Ectodermal cell (in vitro differentiated cells): Measurements from ENCODE around the gene PROK2.

ENCODE experiments used
- H3K27ac ChIP-seq: 2 replicates; pipeline ENCODE4 v1.7.0; 2013; ENCODE audit warnings: mild to moderate bottlenecking, low read depth, low read length; ENCODE audit not compliant: insufficient read depth, poor library complexity, severe bottlenecking
- H3K27me3 ChIP-seq: 2 replicates; pipeline ENCODE4 v1.7.0; 2013; ENCODE audit warnings: mild to moderate bottlenecking, low read length; ENCODE audit not compliant: insufficient read depth, control insufficient read depth, poor library complexity, severe bottlenecking
- H3K36me3 ChIP-seq: one replicate; pipeline ENCODE4 v1.7.0; 2013; ENCODE audit warnings: low read length; ENCODE audit not compliant: control insufficient read depth, insufficient read depth
- H3K4me1 ChIP-seq: one replicate; pipeline ENCODE4 v1.7.0; 2013; ENCODE audit warnings: low read length; ENCODE audit not compliant: control insufficient read depth, insufficient read depth
- H3K4me3 ChIP-seq: 2 replicates; pipeline ENCODE4 v1.7.0; 2013; ENCODE audit warnings: low read depth, low read length, control low read depth; ENCODE audit not compliant: insufficient read depth
- H3K9me3 ChIP-seq: 2 replicates; pipeline ENCODE4 v1.7.0; 2013; ENCODE audit warnings: mild to moderate bottlenecking, low read length, moderate library complexity; ENCODE audit not compliant: control insufficient read depth
- WGBS, 2 experiments: methylation state at CpG; one replicate each; pipeline ENCODE4 v1.1.7; 2013; ENCODE audit warnings: missing lambda C conversion rate in 2 of 2; 5-methylcytosine and 5-hydroxymethylcytosine counted together

The PROK2 gene

DNA sequence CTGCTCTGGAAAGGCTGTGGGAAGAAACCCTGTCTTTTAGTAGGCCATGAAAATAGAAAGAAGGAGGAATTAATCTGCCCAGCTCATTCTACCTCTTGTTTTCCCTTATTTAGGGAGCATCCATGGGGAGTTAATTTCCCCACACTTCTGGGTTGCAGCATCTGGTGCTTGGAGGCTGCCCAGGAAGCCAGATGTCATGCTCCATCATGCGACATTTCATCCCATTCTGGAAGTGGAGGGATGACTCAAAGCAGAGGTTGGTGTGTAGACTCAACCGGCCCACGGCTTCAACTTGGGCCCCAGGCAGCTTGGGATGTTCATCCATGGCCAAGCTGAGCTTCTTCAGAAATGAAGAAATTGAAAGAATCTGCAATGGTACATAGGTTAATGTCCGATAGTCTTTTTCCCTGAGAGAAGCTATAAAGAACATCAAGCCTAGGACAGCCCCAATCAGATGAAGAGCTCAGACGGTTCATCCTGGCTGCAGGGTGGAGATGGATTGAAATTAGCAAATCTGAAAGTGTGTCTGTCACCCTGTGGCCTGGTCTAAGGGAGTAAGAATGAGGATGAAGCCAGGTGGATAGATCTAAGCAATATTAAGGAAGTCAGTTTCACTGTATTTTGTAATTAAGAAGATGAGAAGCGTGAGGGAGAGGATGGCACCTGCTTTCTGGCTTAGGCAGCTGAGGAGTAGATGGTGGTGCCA lies 24.5 kb upstream of the PROK2 start:
- WGBS, 2 experiments, result 95 to 97% methylated on average over 6 of the region's 6 CpGs
- Histone ChIP-seq H3K4me3 (no peak overlapping the region), H3K9me3 (no peaks in the 10 kb centered on the region), H3K4me1 (no peaks in the 10 kb centered on the region), H3K36me3 (no peaks in the 10 kb centered on the region), H3K27ac (no peak overlapping the region), H3K27me3 (peaks cover 17% of the 10 kb centered on the region)

GRCh38 chr3:71806736-71807135 lies 21.8 kb upstream of the PROK2 start:
- Histone ChIP-seq H3K27me3 (peaks cover 2% of the 10 kb centered on the region), H3K4me1 (peaks cover 5% of the 10 kb centered on the region), H3K36me3 (no peaks in the 10 kb centered on the region), H3K27ac (no peak overlapping the region), H3K4me3 (no peak overlapping the region), H3K9me3 (no peaks in the 10 kb centered on the region)
- 91 to 95% methylated on average over 3 of the region's 3 CpGs for WGBS, 2 experiments

GRCh38 chr3:71805691-71806090 lies 20.7 kb upstream of the PROK2 start:
- no peak overlapping the region for H3K4me3 ChIP-seq
- WGBS, 2 experiments, result 91 to 98% methylated on average over 2 of the region's 2 CpGs
- peaks cover 5% of the 10 kb centered on the region for H3K4me1 ChIP-seq
- no peaks in the 10 kb centered on the region for H3K36me3 ChIP-seq
- no peaks in the 10 kb centered on the region for H3K9me3 ChIP-seq
- H3K27me3 ChIP-seq, result no peaks in the 10 kb centered on the region
- H3K27ac ChIP-seq, result no peak overlapping the region

DNA sequence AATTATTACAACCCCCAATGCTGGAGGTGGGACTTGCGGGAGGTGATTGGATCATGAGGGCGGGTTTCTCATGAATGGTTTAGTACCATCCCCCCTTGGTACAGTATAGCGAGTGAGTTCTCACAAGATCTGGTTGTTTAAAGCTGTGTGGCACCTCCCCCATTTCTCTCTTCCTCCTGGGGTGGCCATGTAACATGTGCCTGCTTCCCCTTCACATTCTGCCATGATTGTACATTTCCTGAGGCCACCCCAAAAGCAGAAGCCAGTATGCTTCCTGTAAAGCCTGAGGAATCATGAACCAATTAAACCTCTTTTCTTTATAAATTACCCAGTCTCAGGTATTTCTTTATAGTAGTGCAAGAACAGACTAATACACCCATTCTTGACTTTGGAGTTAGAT lies 20.3 kb upstream of the PROK2 start:
- WGBS, 2 experiments, result 90 to 96% methylated on average over 3 of the region's 3 CpGs
- Histone ChIP-seq H3K36me3 (no peaks in the 10 kb centered on the region), H3K4me1 (peaks cover 5% of the 10 kb centered on the region), H3K27me3 (no peaks in the 10 kb centered on the region), H3K9me3 (no peaks in the 10 kb centered on the region), H3K4me3 (no peak overlapping the region), H3K27ac (no peak overlapping the region)

DNA sequence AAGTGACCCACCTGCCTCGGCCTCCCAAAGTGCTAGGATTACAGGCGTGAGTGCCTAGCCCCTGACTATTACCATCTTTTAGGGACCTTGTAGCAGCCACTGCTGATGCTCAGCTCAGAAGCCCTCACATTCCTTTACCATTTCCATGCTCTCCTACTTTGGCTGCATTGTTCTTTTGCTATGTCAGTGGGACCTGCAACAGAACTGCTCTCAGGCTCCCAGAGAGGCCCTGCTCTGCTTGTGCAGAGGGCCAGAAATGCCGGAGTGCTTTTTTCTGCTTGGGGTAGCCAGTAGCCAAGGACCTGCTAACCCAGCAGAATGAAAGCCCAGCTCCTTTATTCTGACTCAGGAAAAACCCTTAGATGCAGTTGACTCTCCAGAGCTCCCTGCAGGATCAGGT lies 18.3 kb upstream of the PROK2 start:
- H3K9me3 ChIP-seq, result no peaks in the 10 kb centered on the region
- H3K36me3 ChIP-seq, result no peaks in the 10 kb centered on the region
- no peak overlapping the region for H3K4me3 ChIP-seq
- WGBS, 2 experiments, result 83 to 88% methylated on average over 3 of the region's 3 CpGs
- no peak overlapping the region for H3K27ac ChIP-seq
- H3K4me1 ChIP-seq, result peaks cover 5% of the 10 kb centered on the region
- H3K27me3 ChIP-seq, result no peaks in the 10 kb centered on the region

- 95 to 100% methylated on average over 1 to 2 of the region's 2 CpGs for WGBS, 2 experiments
- Histone ChIP-seq H3K27ac (no peak overlapping the region), H3K36me3 (no peaks in the 10 kb centered on the region), H3K27me3 (no peaks in the 10 kb centered on the region), H3K4me3 (no peak overlapping the region), H3K9me3 (no peaks in the 10 kb centered on the region), H3K4me1 (peaks cover 5% of the 10 kb centered on the region)
Measured at GRCh38 chr3:71801986-71802385, 17.0 kb upstream of the PROK2 start.

GRCh38 chr3:71800023-71800422 lies 15.1 kb upstream of the PROK2 start:
- no peak overlapping the region for H3K27ac ChIP-seq
- WGBS, 2 experiments, result 19 to 60% methylated on average over 2 of the region's 3 CpGs

DNA sequence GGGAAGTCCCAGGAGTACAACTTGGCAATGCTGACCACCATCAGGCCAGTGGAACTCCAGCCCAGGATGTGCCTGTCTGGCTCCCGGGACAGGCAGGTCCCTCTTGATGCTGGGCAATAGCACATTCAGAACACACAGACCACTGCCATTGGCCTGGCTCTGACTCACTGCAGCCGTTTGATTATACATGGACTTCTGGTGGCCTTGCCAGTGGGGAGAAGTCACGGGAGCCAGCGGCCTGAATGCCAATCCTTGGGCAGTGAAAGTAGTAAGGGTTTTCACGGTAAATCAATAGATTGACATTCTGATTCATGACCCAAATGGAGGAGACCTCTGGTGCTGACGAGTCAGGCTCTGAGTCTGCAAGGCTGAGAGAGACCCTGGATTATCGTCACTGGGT lies 12.5 kb upstream of the PROK2 start:
- no peaks in the 10 kb centered on the region for H3K27me3 ChIP-seq
- no peak overlapping the region for H3K27ac ChIP-seq
- no peaks in the 10 kb centered on the region for H3K9me3 ChIP-seq
- no peak overlapping the region for H3K4me3 ChIP-seq
- H3K4me1 ChIP-seq, result no peaks in the 10 kb centered on the region
- H3K36me3 ChIP-seq, result no peaks in the 10 kb centered on the region
- 94% methylated on average over 7 of the region's 7 CpGs for WGBS, 2 experiments

More at GRCh38 chr3:71800023-71800422, 15.1 kb upstream of the PROK2 start:
- peaks cover 5% of the 10 kb centered on the region for H3K4me1 ChIP-seq
- H3K4me3 ChIP-seq, result no peak overlapping the region
- no peaks in the 10 kb centered on the region for H3K9me3 ChIP-seq
- H3K27me3 ChIP-seq, result no peaks in the 10 kb centered on the region
- no peaks in the 10 kb centered on the region for H3K36me3 ChIP-seq

DNA sequence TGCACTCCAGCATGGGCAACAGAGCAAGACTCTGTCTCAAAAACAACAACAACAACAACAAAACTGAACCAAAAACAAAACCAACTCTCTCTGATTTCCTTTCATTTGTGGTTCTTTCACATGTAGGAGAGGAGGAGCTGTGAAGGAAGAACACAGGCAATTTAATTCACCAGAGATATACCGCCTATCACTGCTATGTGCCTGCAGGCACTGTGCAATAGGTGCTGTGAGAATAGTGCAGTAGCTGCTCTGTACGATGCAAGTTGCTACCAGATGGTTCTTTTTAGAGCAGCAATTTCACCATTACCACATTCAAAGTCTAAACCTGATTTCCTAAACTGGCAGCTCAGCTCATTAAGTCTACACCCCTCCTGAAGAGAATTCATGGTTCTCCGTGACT lies 11.3 kb upstream of the PROK2 start:
- H3K4me1 ChIP-seq, result no peaks in the 10 kb centered on the region
- no peak overlapping the region for H3K4me3 ChIP-seq
- H3K36me3 ChIP-seq, result no peaks in the 10 kb centered on the region
- WGBS, 2 experiments, result 89 to 96% methylated on average over 2 to 3 of the region's 3 CpGs
- H3K27me3 ChIP-seq, result no peaks in the 10 kb centered on the region
- no peaks in the 10 kb centered on the region for H3K9me3 ChIP-seq
- H3K27ac ChIP-seq, result no peak overlapping the region

DNA sequence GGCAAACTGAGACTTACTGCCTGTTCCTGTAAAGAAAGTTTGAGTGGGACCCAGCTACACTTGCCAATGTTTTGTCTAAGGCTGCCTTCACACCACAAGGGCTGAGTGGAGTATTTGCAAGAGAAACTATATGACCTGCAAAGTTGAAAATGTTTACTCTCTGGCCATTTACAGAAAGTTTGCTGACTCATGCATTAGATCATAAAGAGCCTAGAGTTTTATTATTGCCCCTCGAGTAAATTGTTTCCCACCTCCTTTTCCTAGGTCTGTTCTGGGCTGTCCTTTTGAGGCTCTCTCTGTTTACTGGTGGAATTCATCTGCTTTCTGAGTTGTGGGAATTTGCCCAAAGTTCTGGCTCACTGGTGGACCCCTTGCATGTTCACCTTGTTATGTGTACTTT lies 6.7 kb upstream of the PROK2 start:
- Histone ChIP-seq H3K4me3 (no peak overlapping the region), H3K9me3 (no peaks in the 10 kb centered on the region), H3K4me1 (no peaks in the 10 kb centered on the region), H3K27ac (no peak overlapping the region), H3K36me3 (no peaks in the 10 kb centered on the region), H3K27me3 (peaks cover 13% of the 10 kb centered on the region)
- WGBS, 2 experiments, result 75 to 97% methylated on average over 1 of the region's 1 CpG

GRCh38 chr3:71789922-71790321 lies 5.0 kb upstream of the PROK2 start:
- H3K4me3 ChIP-seq, result no peak overlapping the region
- WGBS, 2 experiments, result 90 to 96% methylated on average over 1 of the region's 1 CpG
- H3K27ac ChIP-seq, result no peak overlapping the region
- H3K9me3 ChIP-seq, result no peaks in the 10 kb centered on the region
- H3K36me3 ChIP-seq, result no peaks in the 10 kb centered on the region
- peaks cover 9% of the 10 kb centered on the region for H3K4me1 ChIP-seq
- peaks cover 30% of the 10 kb centered on the region for H3K27me3 ChIP-seq
